HuH-7 (cell line): Measurements from ENCODE around the gene KRTAP4-5.
"Not testable (repeated sequence)": the region's sequence is repeated elsewhere in the genome, so short reads cannot be mapped to it uniquely, and the experiment has no call there.

Experiments used
- DNase-seq: peaks from one replicate; pipeline ENCODE4 v3.0.0; 2011; ENCODE audit warnings: low spot score

The KRTAP4-5 gene

GRCh38 chr17:41149652-41149985, at the start of gene KRTAP4-5:
KRTAP4-5 (minus strand) TSS chr17:41149825; CDS start chr17:41149767, 58 bp downstream.
- no peak for DNase-seq

DNA sequence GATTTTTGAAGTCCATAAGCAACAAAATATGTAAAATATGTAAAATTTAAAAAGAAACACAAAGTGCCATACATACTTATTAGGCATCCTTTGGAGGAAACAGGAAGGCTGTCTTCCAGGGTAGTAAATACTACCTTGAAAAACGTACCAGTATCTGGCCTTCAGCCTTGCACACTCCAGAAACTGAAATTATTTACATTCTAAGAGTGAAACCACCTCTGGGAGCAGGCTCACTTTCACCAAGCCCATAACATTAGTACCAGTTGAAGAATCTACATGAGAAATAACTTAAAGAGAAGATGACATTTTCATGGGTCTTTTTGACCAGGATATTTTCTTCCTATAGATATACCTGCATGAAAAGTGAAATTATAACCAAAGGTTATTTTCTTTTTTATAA, 46.4 kb upstream of the KRTAP4-5 start:
- DNase-seq: no peak

- no peak for DNase-seq
These were observed 40.7 kb upstream of the KRTAP4-5 start for GRCh38 chr17:41190328-41190727.

DNA sequence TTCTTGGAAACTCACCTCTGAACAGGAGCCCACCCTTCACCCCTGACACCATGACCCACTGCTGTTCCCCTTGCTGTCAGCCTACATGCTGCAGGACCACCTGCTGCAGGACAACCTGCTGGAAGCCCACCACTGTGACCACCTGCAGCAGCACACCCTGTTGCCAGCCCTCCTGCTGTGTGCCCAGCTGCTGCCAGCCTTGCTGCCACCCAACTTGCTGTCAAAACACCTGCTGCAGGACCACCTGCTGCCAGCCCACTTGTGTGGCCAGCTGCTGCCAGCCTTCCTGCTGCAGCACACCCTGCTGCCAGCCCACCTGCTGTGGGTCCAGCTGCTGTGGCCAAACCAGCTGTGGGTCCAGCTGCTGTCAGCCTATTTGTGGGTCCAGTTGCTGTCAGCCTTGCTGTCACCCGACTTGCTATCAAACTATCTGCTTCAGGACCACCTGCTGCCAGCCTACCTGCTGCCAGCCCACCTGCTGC, 40.3 kb upstream of the KRTAP4-5 start, which contains the start of gene KRTAP9-1:
KRTAP9-1 (plus strand) TSS at position 51 of the 482 bp plus-strand sequence; CDS start at position 51, 0 bp downstream.
- DNase-seq: not testable (repeated sequence)

GRCh38 chr17:41186872-41187271, 37.2 kb upstream of the KRTAP4-5 start:
- DNase-seq: no peak

GRCh38 chr17:41185001-41185400, 35.4 kb upstream of the KRTAP4-5 start:
- no peak for DNase-seq

- DNase-seq: no peak
These were observed 34.9 kb upstream of the KRTAP4-5 start, which contains the start of gene KRTAP4-1 for GRCh38 chr17:41184480-41184961. KRTAP4-1 (minus strand) TSS chr17:41184911; CDS start chr17:41184854, 57 bp downstream.

DNA sequence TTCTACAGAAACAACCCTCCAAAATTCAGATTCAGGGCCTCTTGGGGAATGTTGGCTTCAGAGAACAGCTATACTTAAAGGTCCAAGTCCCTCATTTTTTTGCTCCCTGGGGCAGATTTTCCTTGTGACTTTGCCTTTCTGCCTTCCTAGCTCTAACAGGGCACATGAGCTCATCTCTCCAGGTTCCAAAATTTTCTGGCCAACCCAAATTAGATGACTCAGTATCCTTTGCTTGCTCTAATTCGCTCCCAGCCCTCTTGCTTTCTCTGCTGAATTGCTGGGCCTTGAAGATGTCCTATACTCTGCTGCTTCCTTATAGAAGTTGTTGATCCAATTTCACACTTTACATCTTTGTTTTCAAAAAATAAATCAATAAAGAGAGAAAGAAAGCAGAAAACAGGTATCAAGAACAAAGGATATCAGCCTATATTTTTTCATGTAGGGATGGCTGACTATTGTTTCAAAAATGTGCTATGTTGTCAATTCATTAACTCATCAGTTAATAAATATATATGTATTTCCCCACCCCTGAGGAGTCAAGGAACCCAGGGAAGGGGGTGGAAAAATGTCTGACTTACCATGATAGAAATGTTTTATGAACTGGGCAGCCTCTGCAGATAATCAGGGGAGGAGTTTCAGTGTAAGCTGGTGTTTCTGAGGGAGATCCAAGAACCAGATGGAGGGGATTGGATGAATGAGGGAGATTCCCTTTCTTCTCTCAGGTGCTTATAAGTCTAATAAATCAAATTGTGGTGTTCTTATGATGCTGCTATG, 29.4 kb upstream of the KRTAP4-5 start:
- DNase-seq: no peak

DNA sequence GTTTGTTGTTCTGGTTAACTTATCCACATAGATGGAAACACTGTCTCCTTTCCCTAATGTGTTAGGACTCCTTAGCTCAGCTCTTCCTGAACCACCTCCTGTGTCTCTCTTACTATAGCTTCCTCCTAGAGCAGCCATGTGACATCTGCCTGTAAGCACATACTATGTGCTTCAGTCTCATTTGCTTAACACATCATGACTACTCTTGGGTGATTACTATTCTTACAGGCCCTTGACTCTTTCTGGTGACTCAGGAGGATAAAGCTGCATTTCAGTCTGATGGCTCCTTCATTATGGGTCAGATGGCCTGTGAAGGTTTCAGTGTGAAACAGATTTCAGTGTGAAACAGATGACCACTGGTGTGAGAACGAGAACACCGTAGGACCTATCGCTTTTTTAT, 28.7 kb upstream of the KRTAP4-5 start:
- DNase-seq: no peak

DNA sequence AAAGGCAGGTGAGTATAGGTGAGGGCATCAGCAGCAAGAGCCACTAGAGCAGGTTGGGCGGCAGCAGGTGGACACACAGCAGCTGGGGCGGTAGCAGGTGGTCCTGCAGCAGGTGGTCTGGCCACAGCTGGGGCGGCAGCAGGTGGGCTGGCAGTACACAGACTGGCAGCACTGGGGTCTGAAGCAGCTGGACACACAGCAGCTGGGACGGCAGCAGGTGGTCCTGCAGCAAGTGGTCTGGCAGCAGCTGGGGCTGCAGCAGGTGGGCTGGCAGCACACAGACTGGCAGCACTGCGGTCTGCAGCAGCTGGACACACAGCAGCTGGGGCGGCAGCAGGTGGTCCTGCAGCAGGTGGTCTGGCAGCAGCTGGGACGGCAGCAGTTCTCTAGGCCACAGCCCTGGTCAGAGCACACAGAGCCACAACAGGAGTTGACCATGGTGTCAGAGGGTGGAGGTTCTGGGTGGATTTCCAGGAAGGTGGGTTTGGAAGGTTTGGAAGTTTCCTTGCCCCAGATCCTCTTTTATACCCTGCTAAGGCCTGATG, 28.2 kb upstream of the KRTAP4-5 start, which contains the start of gene KRTAP4-2:
KRTAP4-2 (minus strand) TSS at position 495 of the 545 bp plus-strand sequence; CDS start at position 438, 57 bp downstream.
- no peak for DNase-seq

DNA sequence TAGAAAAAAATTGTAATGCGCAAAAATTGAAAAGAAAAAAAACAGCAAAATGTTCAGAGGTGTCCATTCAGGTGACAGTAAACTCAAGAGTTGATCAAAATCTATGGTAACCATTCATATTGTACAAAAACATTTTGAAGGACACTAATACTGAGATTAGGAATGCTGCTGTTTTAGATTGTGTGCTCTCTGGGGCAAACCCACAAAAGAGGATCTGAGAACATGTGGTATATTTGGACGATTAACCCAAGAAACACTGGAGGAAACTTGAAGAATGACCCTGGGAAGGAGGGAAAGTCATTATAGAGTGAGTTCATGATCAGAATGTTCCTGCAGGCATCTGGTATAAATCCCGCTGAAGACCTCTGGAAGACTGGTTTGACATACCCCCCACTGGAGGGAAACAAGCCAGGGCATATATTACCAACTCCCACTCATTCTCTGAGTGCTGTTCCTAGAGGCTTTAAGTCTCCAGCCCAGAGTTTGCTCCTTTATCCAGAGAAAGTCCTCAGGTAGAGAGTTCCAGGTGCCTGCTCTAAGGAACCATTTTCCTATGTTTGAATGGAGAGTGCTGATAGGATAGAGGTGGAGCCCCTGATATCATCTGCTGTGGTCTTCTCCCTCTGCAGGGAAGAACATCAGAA, 27.2 kb upstream of the KRTAP4-5 start:
- no peak for DNase-seq

DNA sequence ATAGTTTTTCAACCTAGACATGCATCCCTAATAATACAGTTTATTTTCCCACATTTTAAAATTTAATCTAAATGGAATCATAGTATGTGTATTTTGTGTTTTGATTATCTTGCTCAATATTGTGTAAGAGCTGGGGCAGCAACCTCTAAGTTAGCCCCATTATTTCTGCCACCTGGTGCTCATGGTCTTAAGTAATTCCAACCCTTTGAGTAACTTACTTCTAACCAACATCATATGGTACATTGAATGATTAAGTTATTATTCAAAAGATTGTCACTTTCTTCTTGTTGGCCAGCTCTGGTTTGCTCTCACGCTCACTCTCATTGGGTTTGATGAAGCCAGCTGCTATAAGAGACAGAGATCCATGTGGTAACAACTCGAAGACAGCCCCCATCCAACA, 22.3 kb upstream of the KRTAP4-5 start:
- DNase-seq: no peak

DNA sequence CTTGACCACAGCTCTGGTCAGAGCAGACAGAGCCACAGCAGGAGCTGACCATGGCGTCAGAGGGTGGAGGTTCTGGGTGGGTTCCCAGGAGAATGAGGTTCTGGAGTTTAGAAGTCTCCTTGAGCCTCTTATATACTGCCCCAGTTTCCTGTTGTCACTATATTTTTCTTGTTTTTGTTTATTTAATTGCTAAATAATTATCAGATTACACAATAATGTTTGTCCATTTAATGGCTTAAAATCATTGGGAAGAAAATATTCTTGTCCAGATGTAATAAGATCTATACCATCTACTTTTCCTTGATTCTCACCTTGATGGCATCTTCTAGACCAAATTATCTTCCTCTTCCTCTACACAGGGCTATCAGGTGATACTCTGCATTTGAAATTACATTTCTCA, 18.5 kb upstream of the KRTAP4-5 start, which contains the start of gene KRTAP4-3:
KRTAP4-3 (minus strand) TSS at position 101 of the 400 bp plus-strand sequence; CDS start at position 52, 49 bp downstream.
- no peak for DNase-seq

- DNase-seq: no peak
These were observed 17.9 kb upstream of the KRTAP4-5 start for GRCh38 chr17:41167561-41167960.

DNA sequence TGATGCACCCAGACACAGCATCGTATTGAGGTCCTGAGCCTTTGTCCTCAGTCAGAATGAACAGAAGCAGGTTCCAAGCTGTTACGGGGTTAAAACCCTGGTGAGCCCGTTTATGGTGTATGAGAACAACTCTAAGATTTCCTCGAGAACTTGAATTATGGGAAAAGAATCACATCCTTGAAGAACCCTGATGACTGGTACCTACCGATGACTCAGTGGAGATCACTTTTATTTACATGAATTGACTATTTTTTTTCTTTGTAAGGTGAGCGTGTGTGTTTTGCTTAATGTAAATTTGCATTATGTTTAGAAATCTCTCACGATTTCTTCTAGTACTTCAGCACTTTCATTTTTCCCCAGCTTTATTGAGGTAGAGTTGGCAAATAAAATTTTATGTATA, 14.2 kb upstream of the KRTAP4-5 start:
- DNase-seq: no peak

DNA sequence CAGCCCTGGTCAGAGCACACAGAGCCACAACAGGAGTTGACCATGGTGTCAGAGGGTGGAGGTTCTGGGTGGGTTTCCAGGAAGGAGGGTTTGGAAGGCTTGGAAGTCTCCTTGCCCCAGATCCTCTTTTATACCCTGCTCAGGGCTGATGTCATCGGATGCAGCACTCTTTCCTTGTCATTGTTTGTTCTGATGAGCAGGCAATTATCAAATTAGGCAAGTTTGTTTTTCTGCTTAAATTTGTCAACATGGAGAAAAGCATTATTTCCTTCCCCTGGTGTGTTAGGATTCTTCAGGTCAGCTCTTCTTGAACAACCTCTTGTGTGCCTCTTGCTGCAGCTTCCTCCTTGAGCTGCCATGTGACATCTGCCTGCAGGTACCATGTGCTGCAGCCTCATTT, 11.0 kb upstream of the KRTAP4-5 start, which contains the start of gene KRTAP4-4:
KRTAP4-4 (minus strand) TSS at position 101 of the 400 bp plus-strand sequence; CDS start at position 44, 57 bp downstream.
- no peak for DNase-seq

DNA sequence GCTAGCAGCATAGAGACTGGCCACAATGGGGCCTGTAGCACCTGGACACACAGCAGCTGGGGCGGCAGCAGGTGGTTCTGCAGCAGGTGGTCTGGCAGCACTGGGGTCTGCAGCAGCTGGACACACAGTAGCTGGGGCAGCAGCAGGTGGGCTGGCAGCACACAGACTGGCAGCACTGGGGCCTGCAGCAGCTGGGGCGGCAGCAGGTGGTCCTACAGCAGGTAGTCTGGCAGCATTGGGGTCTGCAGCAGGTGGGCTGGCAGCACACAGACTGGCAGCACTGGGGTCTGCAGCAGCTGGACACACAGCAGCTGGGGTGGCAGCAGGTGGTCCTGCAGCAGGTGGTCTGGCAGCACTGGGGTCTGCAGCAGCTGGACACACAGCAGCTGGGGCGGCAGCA, 10.6 kb upstream of the KRTAP4-5 start:
- DNase-seq: not testable (repeated sequence)

- no peak for DNase-seq
These were observed 4.2 kb upstream of the KRTAP4-5 start for GRCh38 chr17:41153856-41154255.

DNA sequence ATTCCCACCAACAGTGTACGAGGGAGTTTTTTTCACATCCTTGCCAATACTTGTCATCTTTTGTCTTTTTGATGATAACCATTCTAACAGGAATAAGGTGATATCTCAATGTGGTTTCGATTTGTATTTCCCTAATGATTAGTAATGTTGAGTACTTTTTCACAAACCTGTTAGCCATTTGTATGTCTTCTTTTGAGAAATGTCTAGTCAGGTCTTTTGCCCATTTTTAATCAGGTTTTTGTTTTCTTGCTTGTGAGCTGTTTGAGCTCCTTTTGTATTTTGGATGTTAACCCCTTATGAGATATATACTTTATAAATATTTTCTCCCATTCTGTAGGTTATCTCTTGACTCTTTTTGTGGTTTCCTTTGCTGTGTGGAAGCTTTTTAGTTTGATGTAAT, 1.9 kb upstream of the KRTAP4-5 start:
- DNase-seq: no peak

- no peak for DNase-seq
These were observed 401 bp upstream of the KRTAP4-5 start for GRCh38 chr17:41150026-41150425.

- DNase-seq: not testable (repeated sequence)
These were observed 514 bp downstream of the KRTAP4-5 start for GRCh38 chr17:41148971-41149651.
